Mammary epithelial cell (primary cell): ENCODE results near the gene WDFY1.

Source experiments
- EZH2 ChIP-seq: IDR thresholded peaks from 2 replicates; pipeline ENCODE4 v1.6.1; 2012; ENCODE audit warnings: low read length, inconsistent platforms, borderline replicate concordance
- TF ChIP-seq, protein P1 (sequence below), 2 donors: IDR thresholded peaks in 1 of 2; conservative IDR thresholded peaks in 1 of 2; 2 replicates each; pipeline ENCODE4 v1.5.1; 2011 to 2012; ENCODE audit warnings: inconsistent platforms in 2 of 2, low read length in 2 of 2, mild to moderate bottlenecking in 2 of 2, control low read depth in 1 of 2, low read depth in 1 of 2; ENCODE audit not compliant: insufficient read depth in 1 of 2; ENCODE audit errors: extremely low read depth in 1 of 2

DNA sequence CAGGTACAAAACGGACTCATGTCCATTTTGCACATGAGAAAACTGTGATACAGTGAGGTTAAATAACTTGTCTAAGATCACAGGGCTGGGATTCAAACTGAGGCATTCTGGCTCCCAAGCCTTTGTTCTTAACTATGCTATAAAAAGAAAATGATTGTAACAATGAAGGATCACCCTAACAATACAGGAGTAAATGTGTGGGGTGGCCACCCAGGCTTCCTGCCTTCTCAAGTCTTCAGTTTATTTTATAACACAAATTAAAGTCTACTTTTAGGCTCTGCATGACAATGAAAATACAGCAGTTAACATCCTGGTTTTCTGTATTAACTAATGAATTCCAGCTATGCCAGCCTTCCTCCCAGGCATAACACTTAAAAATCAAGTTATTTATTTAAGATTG, 7.6 kb downstream of the WDFY1 start:
- TF ChIP-seq, protein P1, sequence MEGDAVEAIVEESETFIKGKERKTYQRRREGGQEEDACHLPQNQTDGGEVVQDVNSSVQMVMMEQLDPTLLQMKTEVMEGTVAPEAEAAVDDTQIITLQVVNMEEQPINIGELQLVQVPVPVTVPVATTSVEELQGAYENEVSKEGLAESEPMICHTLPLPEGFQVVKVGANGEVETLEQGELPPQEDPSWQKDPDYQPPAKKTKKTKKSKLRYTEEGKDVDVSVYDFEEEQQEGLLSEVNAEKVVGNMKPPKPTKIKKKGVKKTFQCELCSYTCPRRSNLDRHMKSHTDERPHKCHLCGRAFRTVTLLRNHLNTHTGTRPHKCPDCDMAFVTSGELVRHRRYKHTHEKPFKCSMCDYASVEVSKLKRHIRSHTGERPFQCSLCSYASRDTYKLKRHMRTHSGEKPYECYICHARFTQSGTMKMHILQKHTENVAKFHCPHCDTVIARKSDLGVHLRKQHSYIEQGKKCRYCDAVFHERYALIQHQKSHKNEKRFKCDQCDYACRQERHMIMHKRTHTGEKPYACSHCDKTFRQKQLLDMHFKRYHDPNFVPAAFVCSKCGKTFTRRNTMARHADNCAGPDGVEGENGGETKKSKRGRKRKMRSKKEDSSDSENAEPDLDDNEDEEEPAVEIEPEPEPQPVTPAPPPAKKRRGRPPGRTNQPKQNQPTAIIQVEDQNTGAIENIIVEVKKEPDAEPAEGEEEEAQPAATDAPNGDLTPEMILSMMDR (conservative IDR thresholded peaks at IDR 0.05 in 1 of 2, IDR thresholded peaks at IDR 0.05 in 1 of 2; ENCODE audit: extremely low read depth in 1 of 2, insufficient read depth in 1 of 2, low read depth in 1 of 2, low read length in 2 of 2) = no peak
- TF ChIP-seq EZH2 = no peak
